Esophagus squamous epithelium (tissue), 5 donors: ENCODE measurements around the gene CCDC157. TPM values are rescaled to one million over a fixed set of nuclear protein-coding genes. Genes with fewer than 3 reads are reported as not detected.
A peak's percentile ranks its signal among the peaks of the same experiment; 100 is the strongest.

Experiments used
- DNase-seq: peaks from one replicate; lab custom pipeline; 2025; lab: John Stamatoyannopoulos, UW
- H3K27ac ChIP-seq, 4 donors: fragments of 200-600 bp; sonication (generic); one replicate each; pipeline ENCODE4 v1.5.1; 2016 to 2019; ENCODE audit warnings: mild to moderate bottlenecking in 1 of 4
- H3K27me3 ChIP-seq, 4 donors: fragments of 200-600 bp; sonication (generic); 1 replicate in 3 of 4; 2 replicates in 1 of 4; pipeline versions ENCODE4 v1.5.1 to v1.6.0; 2017 to 2021; ENCODE audit warnings: antibody characterized with exemption in 1 of 4
- H3K36me3 ChIP-seq, 3 donors: fragments of 200-600 bp; sonication (generic); one replicate each; pipeline ENCODE4 v1.5.1; 2016 to 2019
- H3K4me1 ChIP-seq, 3 donors: fragments of 200-600 bp; sonication (generic); one replicate each; pipeline ENCODE4 v1.5.1; 2017 to 2019
- H3K4me3 ChIP-seq, 4 donors: fragments of 200-600 bp; sonication (generic); 1 replicate in 3 of 4; 2 replicates in 1 of 4; pipeline ENCODE4 v1.5.1; 2016 to 2019; ENCODE audit warnings: mild to moderate bottlenecking in 2 of 4, moderate library complexity in 1 of 4
- H3K9me3 ChIP-seq, 3 donors: fragments of 200-600 bp; sonication (generic); one replicate each; pipeline ENCODE4 v1.5.1; 2016 to 2019
- CTCF ChIP-seq, 6 experiments: fragments of 450-650 bp in 4 of 6; fragments of 200-600 bp in 2 of 6; sonication (generic) in 2 of 6; IDR thresholded peaks; one replicate each; pipeline ENCODE4 v1.5.1; 2016 to 2019; ENCODE audit warnings: antibody characterized with exemption in 6 of 6, mild to moderate bottlenecking in 4 of 6, moderate library complexity in 4 of 6
- POLR2A ChIP-seq, 4 donors: fragments of 450-650 bp; IDR thresholded peaks; one replicate each; pipeline ENCODE4 v1.6.1; 2017; ENCODE audit warnings: antibody characterized with exemption in 4 of 4, mild to moderate bottlenecking in 4 of 4, moderate library complexity in 3 of 4
- WGBS, 2 donors: methylation state at CpG; one replicate each; pipeline ENCODE4 v1.1.5; 2018; 5-methylcytosine and 5-hydroxymethylcytosine counted together
- intact Hi-C: fragments of 100-400 bp; cut with DNase I; formaldehyde crosslinking; loops from one replicate; pipeline ENCODE4 v1.15.0; 2022
- total RNA-seq, 4 donors: library from RNA; depleted of rRNA; stranded (reverse); fragments of >200 nt; gene quantifications; one replicate each; pipeline ENCODE4 v1.1.0, GENCODE V29; 2016
- donor health status: DM: yes; HTN: yes; CAD: no.

The CCDC157 gene
- total RNA-seq, 4 donors from 2014 or later: 0.47 to 9.2 (median 3.1) TPM

DNA sequence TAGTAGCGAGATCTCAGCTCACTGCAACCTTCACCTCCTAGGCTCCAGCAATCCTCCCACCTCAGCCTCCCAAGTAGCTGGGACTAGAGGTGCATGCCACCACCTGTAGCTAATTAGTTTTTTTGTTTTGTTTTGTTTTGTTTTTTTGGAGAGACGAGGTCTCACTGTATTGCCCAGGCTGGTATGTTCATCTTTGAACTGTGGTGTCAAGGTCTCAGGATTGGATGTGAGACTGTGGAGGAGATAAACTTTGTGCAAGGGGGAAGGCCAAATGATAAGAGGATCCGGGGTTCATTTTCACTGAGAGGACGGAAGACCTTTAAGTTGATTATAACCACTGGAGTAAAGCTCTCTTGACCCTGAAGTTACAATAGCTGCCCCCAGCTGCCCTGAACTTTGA, 48.9 kb downstream of the CCDC157 start:
- no peak overlapping the region for H3K27ac ChIP-seq
- intact Hi-C loops: no loop called here
- WGBS, 2 donors: 86% methylated on average over 3 to 4 of the region's 4 CpGs

DNA sequence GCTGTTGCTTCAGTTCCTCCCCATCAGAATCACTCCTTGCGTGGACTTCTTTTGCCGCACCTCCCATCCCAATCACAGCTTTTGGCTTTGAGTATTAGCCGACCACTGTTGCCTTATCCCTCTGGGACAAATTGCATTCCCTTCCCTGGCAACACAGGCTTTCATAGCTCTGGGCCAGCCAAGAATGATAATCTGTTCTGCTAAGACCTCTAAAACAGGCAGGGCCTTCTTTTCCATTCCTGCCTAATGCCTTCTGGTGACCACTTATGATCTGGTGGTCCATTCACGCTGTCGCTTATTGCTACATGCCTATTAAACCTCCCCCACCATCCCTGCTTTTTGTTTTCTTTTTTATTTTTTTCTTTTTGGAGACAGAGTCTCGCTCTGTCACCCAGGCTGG, 49.6 kb downstream of the CCDC157 start:
- no peak overlapping the region for H3K4me3 ChIP-seq
- H3K36me3 ChIP-seq: peaks cover 4 to 90% (median 12%) of the 10 kb centered on the region in 3 donors
- peaks cover 0 to 9% (median 0%) of the 10 kb centered on the region in 3 donors for H3K4me1 ChIP-seq
- no peak for DNase-seq
- TF ChIP-seq POLR2A (IDR thresholded peaks at IDR 0.05) (no peak), CTCF (IDR thresholded peaks at IDR 0.05) (no peak)
- 84 to 92% methylated on average over 6 of the region's 6 CpGs for WGBS, 2 donors
- H3K9me3 ChIP-seq: no peaks in the 10 kb centered on the region
- no peak overlapping the region for H3K27ac ChIP-seq
- no peaks in the 10 kb centered on the region for H3K27me3 ChIP-seq
- intact Hi-C loops: no loop called here

More for the DNA sequence above, 48.9 kb downstream of the CCDC157 start:
- peaks cover 4 to 90% (median 12%) of the 10 kb centered on the region in 3 donors for H3K36me3 ChIP-seq
- no peaks in the 10 kb centered on the region for H3K27me3 ChIP-seq
- no peak for TF ChIP-seq CTCF (IDR thresholded peaks at IDR 0.05)
- no peak for TF ChIP-seq POLR2A (IDR thresholded peaks at IDR 0.05)
- no peak overlapping the region for H3K4me3 ChIP-seq
- no peak for DNase-seq
- peaks cover 0 to 9% (median 0%) of the 10 kb centered on the region in 3 donors for H3K4me1 ChIP-seq
- no peaks in the 10 kb centered on the region for H3K9me3 ChIP-seq

DNA sequence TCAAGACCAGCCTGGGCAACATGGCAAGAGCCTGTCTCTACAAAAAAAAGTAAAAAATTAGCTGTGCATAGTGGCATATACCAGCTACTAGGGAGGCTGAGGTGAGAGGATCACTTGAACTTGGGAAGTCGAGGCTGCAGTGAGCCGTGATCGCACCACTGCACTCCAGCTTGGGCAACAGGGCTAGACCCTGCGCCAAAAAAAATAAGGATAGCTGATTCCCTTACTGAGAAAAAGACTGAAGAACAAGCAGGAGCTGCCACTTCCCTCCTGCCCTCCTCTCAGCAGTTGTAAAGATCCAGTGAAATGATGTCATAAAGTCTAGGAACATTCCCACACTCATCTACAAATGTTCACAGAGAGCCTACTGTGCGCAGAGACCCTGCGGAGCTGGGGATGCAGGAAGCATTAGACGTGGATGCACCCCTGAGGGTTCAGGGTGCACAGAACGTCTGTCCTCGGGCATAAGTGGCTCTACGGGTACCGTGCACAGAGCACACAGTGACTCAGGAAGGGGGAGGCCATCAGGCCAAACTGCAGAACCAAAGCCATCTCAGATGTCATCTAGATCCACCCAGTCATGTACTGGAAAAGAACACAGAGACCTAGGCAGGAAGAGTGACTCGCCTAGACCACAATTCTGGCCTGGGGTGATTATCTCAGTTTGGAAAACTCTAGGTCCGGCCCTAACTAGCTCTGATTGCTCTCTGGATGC, 51.7 kb downstream of the CCDC157 start:
- WGBS, 2 donors: 72 to 81% methylated on average over 9 to 12 of the region's 13 CpGs
- H3K27me3 ChIP-seq: no peaks in the 10 kb centered on the region
- DNase-seq: no peak
- no peaks in the 10 kb centered on the region for H3K9me3 ChIP-seq
- intact Hi-C loops: no loop called here
- no peak overlapping the region for H3K4me3 ChIP-seq
- TF ChIP-seq CTCF (IDR thresholded peaks at IDR 0.05) (no peak), POLR2A (IDR thresholded peaks at IDR 0.05) (no peak)
- peaks cover 4 to 94% (median 12%) of the 10 kb centered on the region in 3 donors for H3K36me3 ChIP-seq
- peaks cover 0 to 5% (median 0%) of the 10 kb centered on the region in 3 donors for H3K4me1 ChIP-seq
- no peak overlapping the region for H3K27ac ChIP-seq

- intact Hi-C loops: no loop called here
- 58 to 59% methylated on average over 3 of the region's 3 CpGs for WGBS, 2 donors
- Histone ChIP-seq H3K36me3 (peaks cover 4 to 100% (median 22%) of the 10 kb centered on the region in 3 donors), H3K9me3 (no peaks in the 10 kb centered on the region), H3K4me3 (no peak overlapping the region), H3K4me1 (peaks cover 0 to 24% (median 3%) of the 10 kb centered on the region in 3 donors), H3K27ac (peak overlapping the region in 1 of 4 donors; percentile 19), H3K27me3 (no peaks in the 10 kb centered on the region)
- DNase-seq: no peak
- TF ChIP-seq CTCF (IDR thresholded peaks at IDR 0.05): no peak
- TF ChIP-seq POLR2A (IDR thresholded peaks at IDR 0.05): no peak
Observed at GRCh38 chr22:30411780-30412179, 55.0 kb downstream of the CCDC157 start.

- intact Hi-C loops: no loop called here
- Histone ChIP-seq H3K36me3 (peaks cover 0 to 100% (median 29%) of the 10 kb centered on the region in 3 donors), H3K4me1 (peaks cover 0 to 24% (median 3%) of the 10 kb centered on the region in 3 donors), H3K4me3 (no peak overlapping the region), H3K27ac (no peak overlapping the region), H3K27me3 (no peaks in the 10 kb centered on the region), H3K9me3 (no peaks in the 10 kb centered on the region)
- DNase-seq: no peak
- TF ChIP-seq CTCF (IDR thresholded peaks at IDR 0.05): no peak
- TF ChIP-seq POLR2A (IDR thresholded peaks at IDR 0.05): no peak
- 83 to 85% methylated on average over 4 of the region's 4 CpGs for WGBS, 2 donors
Observed at GRCh38 chr22:30413001-30413400, 56.2 kb downstream of the CCDC157 start.
